HG02884 (cell line): Measurements from ENCODE around the gene NUDT3.
A peak's percentile ranks its signal among the peaks of the same experiment; 100 is the strongest.
"Not testable (repeated sequence)": the region's sequence is repeated elsewhere in the genome, so short reads cannot be mapped to it uniquely, and the experiment has no call there.

ENCODE experiments used
- ATAC-seq: cut with Tn5 transposase; IDR thresholded peaks from one replicate; pipeline ENCODE4 v1.9.1; 2021; ENCODE audit warnings: mild to moderate bottlenecking, moderate library complexity; ENCODE audit not compliant: unreplicated experiment

NUDT3 gene

GRCh38 chr6:34298941-34299340, 93.5 kb downstream of the NUDT3 start:
- no peak for ATAC-seq

DNA sequence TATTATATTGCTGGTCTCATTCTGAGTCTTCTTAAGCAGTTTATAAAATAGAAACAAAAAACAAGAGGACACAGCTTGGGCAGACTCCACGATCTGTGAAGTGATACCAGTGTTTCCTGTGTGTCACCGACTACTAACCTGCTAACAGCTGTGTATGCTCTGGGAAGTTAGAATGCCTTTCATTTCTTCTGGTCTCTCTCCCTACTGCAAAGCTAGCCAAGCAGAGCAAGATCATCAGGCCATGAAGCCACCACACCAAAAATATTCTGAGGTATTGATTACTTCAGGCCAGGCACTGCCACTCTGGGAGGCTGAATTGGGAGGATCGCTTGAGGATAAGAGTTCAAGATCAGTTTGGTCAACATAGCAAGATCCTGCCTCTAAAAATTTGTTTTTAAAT, 96.7 kb downstream of the NUDT3 start:
- peak; percentile 78 for ATAC-seq

DNA sequence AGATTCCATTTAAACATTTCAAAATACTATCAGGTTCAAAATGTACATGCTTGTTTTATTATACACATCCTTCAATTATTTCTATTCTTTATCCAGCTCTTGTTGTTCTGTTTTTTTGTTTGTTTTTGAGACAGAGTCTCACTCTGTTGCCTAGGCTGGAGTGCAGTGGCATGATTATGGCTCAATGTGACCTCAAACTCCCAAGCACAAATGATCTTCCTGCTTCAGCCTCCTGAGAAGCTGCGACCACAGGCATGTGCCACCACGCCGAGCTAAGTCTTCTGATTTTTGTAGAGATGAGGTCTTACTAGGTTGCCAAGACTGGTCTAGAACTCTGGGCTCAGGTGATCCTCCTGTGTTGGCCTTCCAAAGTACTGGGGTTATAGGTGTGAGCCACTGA, 99.5 kb downstream of the NUDT3 start:
- ATAC-seq = no peak

DNA sequence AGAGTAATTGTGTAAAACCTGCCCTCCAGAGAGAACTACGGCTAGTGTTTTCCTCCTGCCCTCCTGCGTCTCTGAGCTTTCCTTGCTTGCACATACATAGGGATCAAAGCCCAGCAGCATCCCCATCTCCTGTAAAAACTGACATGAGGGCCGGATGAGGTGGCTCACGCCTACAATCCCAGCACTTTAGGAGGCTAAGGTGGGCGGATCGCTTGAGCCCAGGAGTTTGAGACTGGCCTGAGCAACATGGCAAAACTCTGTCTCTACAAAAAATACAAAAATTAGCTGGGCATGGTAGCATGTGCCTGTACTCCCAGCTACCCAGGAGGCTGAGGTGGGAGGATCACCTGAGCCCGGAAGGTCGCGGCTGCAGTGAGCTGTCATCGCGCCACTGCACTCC, 103.3 kb downstream of the NUDT3 start:
- no peak for ATAC-seq

DNA sequence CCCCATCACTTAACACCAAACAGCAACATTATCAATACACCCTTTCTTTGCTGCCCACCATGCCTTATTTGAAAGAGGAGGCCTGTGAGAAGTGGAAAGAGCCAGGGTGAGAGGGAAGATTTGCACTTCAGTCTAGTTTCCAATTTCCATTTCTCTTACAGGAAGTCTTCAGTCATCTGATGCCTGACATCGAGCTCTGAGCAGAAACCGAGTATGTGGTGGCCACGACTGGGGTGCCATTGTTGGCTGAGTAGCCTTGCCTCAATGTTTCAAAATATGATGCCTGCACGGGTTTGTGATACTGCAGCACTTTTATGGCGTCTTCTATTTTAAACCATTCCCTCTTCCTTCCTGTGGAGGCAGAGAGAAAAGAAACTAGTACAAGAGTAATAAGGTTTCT, 103.9 kb downstream of the NUDT3 start:
- ATAC-seq = no peak

DNA sequence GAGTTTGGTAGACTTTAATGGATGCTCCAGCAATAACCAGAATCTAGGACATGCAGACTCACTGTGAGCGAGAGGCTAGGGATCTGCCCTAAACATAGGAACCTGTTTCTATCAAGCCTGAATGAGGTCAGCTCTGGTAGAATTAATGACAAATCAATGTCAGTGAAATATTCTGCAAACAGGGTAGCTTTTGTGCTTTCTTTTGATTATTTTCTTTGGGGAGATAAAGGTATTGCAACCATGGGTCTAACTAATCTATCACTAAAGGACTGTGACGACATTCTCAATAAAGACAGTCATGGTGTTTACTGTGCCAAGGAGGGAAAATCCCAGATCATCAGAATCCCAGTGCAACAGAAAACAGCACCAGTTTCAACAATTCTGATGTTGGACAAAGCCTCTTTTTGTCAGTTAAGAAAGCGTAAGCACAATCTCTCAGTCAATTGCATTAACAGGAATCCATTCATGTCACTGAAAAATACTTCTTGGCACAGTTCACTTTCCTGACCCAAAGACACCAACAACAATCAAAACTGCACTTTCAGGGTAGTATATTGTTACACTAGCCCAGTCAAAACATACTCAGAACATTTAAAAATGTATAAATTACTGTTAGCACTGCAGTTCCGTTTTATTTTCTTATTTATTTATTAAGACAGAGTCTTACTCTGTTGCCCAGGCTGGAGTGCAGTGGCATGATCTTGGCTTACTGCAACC, 106.9 kb downstream of the NUDT3 start:
- ATAC-seq = no peak

DNA sequence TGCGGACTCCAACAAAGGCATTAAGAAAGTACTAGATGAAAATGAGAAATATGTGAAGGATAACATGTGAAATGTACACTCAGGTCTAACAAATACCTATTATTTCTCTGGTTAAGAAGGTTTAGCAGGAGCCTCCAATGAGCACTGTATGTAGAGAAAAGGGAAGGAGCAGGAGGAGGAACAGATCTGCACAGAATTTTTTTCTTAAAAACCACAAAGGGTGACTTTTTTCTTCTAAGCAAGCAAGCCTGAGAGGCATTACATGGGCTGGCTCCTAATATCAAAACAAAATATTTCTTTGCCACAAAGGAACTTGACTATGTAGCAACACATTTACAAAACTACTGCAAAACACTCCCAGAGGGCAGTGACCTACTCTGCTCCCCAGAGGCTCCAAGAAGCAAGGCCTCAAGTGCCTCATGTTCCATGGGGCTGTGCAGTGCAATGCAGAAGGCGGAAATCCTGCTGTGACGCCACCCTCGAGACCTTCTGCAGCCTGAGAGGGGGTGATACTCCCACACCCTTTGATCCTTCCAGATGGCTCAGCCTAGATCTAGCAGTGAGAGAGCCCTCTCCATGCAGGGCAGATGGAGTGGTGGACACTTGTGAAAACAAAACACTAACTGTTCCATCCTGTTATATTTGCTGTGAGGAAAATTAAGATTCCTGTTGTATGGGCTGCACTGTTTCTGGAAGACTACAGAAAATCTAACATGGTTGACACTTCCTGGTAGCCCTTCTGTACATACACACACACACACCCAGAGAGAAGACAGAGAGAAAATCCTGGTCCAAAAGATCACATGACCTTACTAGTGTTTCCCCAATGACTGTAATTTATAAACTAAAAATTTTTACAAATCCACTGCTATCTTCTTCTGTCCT, 107.7 kb downstream of the NUDT3 start:
- ATAC-seq = no peak

- ATAC-seq = no peak
Observed at GRCh38 chr6:34281702-34282334, 110.7 kb downstream of the NUDT3 start.

DNA sequence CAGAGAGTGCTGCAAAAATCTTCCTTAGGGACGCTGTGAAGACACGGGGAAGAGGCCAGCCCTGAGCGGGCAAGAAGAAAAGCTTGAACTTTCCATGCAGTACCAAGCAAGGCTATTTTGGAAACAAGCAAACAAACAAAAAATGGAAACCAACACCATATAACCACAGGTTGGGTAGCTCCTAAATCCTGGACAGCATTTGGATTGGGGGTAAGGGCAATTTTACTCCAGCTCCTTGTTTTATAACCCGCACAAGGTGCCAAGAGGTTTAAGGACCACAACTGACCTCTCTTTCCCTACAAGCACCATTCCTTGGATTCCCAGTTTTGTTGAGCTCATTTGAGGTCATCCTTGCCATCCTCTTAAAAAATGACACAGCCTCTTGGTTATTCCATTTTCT, 112.3 kb downstream of the NUDT3 start:
- ATAC-seq = no peak

DNA sequence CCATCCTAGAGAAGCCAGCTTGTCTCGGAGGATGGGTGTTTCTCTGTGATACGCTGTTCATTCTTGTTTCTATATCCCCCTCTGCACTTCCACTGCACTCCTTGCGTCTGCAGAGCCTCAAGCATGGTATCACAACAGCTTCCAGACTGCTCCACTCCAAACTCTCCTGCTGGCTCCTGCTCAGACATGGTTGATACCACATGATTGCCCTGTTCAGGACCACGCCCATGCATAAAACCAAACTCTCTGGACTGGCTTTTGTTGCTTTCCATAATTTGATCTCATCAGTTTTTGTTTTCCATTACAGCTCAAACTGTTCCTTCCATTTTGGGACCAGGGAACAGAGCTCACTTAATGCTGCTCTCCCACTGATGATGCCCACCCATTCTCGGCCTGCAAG, 113.6 kb downstream of the NUDT3 start:
- ATAC-seq = no peak

GRCh38 chr6:34277763-34278112, 114.7 kb downstream of the NUDT3 start:
- ATAC-seq = no peak

- no peak for ATAC-seq
Observed at GRCh38 chr6:34276881-34277762, 115.3 kb downstream of the NUDT3 start.

DNA sequence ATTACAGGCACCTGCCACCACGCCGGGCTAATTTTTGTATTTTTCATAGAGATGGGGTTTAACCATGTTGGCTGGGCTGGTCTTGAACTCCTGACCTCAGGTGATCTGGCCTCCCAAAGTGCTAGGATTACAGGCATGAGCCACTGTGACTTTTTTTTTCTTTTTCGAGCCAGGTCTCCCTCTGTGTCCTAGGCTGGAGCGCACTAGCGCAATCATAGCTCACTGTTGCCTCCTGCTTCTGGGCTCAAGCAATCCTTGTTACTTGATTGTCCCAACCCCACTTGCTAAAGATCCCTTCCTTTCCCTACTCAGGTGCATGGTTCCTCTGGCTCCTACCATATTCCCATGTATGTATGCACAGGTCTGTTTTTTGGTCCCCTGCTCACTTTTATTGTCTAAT, 116.3 kb downstream of the NUDT3 start:
- no peak for ATAC-seq

DNA sequence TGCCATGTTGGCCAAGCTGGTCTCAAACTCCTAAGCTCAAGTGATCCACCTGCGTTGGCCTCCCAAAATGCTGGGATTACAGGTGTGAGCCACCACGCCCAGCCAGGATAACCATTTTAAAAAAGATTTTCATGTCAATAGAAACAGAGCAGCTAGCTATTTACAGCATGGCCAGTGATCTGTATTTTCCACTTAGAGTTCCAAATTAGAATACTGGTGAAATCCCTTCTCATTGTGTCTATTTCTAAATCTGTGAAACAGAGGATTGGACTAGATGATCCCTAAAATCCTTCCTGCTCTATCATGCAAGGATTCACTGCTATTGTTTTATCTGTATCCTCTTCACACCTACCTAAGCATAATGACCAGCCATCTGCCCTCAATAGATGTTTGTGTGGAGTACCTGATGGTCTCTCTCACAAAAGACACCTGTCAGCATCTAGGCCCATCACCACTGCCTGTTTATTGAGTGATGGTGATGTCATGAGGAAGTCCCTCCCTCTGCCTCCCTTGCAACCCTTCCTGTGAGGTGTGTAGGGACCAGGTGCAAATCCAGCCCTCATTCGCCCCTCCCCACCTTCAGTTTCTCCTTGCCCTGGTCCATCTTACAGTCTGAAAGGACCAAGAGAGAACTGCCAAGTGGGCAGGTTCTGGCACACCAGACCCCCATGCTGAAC, 117.2 kb downstream of the NUDT3 start:
- ATAC-seq = no peak

DNA sequence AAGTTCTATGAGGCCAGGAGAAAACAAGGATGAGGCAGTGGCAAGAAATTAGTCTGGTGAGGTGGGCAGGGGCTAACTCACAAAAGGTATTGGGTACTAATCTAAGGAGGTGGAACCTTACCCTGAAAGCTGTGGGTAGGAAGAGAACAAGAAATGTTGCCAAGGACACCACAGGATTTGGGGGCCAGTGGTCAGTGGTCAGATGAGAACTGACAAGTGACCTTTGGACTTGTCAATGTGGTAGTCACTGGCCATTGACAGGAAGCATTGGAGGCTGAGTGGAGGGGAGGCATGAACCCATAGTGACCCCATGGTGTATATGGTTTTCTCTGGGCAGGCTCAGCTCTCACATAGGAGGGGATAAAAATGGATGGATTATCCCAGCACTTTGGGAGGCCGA, 118.3 kb downstream of the NUDT3 start:
- ATAC-seq = no peak

- no peak for ATAC-seq
Observed at GRCh38 chr6:34273242-34273805, 119.1 kb downstream of the NUDT3 start.

- no peak for ATAC-seq
Observed at GRCh38 chr6:34272013-34272926, 120.2 kb downstream of the NUDT3 start.

DNA sequence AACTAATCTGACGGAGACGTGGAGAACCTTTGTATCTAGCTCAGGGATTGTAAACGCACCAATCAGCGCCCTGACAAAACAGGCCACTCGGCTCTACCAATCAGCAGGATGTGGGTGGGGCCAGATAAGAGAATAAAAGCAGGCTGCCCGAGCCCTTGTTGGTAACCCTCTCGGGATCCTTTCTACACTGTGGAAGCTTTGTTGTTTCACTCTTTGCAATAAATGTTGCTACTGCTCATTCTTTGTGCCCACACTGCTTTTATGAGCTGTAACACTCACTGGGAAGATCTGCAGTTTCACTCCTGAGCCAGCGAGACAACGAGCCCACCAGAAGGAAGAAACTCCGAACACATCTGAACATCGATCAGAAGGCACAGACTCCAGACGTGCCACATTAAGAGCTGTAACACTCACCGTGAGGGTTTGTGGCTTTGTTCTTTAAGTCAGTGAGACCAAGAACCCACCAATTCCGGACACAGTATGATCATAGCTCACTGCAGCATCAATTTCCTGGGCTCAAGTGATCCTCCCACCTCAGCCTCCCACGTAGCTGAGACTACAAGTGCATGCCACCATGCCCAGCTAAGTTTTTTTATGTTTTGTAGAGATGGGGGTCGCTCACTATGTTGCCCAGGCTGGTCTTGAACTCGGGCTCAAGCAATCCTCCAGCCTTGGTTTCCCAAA, 122.7 kb downstream of the NUDT3 start:
- not testable (repeated sequence) for ATAC-seq
